ENCODE measurements around the gene ANKRD22. TPM values are rescaled to one million over a fixed set of nuclear protein-coding genes. Genes with fewer than 3 reads are reported as not detected.
A peak's percentile ranks its signal among the peaks of the same experiment; 100 is the strongest.

Gene ANKRD22
- total and polyA plus RNA-seq, 2 experiments from 2014 or later = not detected

- Histone ChIP-seq H3K27ac (no peak overlapping the region), H3K36me3 (no peaks in the 10 kb centered on the region), H3K27me3 (peaks cover 11% of the 10 kb centered on the region), H3K9me3 (ENCODE audit: low read depth) (no peaks in the 10 kb centered on the region), H3K4me3 (no peak overlapping the region), H3K4me1 (ENCODE audit: low read depth) (no peaks in the 10 kb centered on the region)
- TF ChIP-seq, protein P1, sequence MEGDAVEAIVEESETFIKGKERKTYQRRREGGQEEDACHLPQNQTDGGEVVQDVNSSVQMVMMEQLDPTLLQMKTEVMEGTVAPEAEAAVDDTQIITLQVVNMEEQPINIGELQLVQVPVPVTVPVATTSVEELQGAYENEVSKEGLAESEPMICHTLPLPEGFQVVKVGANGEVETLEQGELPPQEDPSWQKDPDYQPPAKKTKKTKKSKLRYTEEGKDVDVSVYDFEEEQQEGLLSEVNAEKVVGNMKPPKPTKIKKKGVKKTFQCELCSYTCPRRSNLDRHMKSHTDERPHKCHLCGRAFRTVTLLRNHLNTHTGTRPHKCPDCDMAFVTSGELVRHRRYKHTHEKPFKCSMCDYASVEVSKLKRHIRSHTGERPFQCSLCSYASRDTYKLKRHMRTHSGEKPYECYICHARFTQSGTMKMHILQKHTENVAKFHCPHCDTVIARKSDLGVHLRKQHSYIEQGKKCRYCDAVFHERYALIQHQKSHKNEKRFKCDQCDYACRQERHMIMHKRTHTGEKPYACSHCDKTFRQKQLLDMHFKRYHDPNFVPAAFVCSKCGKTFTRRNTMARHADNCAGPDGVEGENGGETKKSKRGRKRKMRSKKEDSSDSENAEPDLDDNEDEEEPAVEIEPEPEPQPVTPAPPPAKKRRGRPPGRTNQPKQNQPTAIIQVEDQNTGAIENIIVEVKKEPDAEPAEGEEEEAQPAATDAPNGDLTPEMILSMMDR (IDR thresholded peaks at IDR 0.05; ENCODE audit: low read depth, low read length) = peak; percentile 87
- DNase-seq (ENCODE audit: low read depth in 1 of 2, low spot score in 1 of 2) = peak; percentile 83 to 93
These were observed 16.3 kb downstream of the ANKRD22 start for GRCh38 chr10:88835096-88835909.

GRCh38 chr10:88833723-88834122 is 17.9 kb downstream of the ANKRD22 start:
- Histone ChIP-seq H3K4me3 (no peak overlapping the region), H3K27me3 (peaks cover 11% of the 10 kb centered on the region), H3K4me1 (ENCODE audit: low read depth) (no peaks in the 10 kb centered on the region), H3K27ac (no peak overlapping the region), H3K36me3 (no peaks in the 10 kb centered on the region), H3K9me3 (ENCODE audit: low read depth) (no peaks in the 10 kb centered on the region)
- DNase-seq (ENCODE audit: low read depth in 1 of 2, low spot score in 1 of 2) = no peak
- TF ChIP-seq, protein P1 (IDR thresholded peaks at IDR 0.05; ENCODE audit: low read depth, low read length) = no peak

GRCh38 chr10:88833156-88833555 is 18.5 kb downstream of the ANKRD22 start:
- Histone ChIP-seq H3K27ac (no peak overlapping the region), H3K36me3 (no peaks in the 10 kb centered on the region), H3K9me3 (ENCODE audit: low read depth) (no peaks in the 10 kb centered on the region), H3K27me3 (peaks cover 11% of the 10 kb centered on the region), H3K4me1 (ENCODE audit: low read depth) (no peaks in the 10 kb centered on the region), H3K4me3 (no peak overlapping the region)
- no peak for DNase-seq (ENCODE audit: low read depth in 1 of 2, low spot score in 1 of 2)
- TF ChIP-seq, protein P1 (IDR thresholded peaks at IDR 0.05; ENCODE audit: low read depth, low read length) = no peak

DNA sequence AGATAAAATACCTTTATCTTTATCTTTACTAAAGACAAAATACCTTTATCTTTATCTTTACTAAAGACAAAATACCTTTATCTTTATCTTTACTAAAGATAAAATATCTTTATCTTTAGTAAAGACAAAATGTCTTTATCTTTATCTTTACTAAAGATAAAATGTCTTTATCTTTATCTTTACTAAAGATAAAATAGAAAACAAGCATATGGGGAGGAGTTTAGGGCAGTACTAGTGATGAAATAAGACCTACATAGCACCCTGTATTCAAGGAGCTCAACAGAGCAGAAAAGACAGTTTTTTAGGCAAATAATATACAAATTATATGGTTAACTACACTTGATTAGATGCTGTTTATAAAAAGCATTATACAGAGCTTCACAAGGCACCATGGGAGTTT is 19.3 kb downstream of the ANKRD22 start:
- Histone ChIP-seq H3K9me3 (ENCODE audit: low read depth) (no peaks in the 10 kb centered on the region), H3K4me1 (ENCODE audit: low read depth) (no peaks in the 10 kb centered on the region), H3K36me3 (no peaks in the 10 kb centered on the region), H3K27ac (no peak overlapping the region), H3K4me3 (no peak overlapping the region), H3K27me3 (peaks cover 11% of the 10 kb centered on the region)
- TF ChIP-seq, protein P1 (IDR thresholded peaks at IDR 0.05; ENCODE audit: low read depth, low read length) = no peak
- DNase-seq (ENCODE audit: low read depth in 1 of 2, low spot score in 1 of 2) = no peak

GRCh38 chr10:88831709-88832108 is 19.9 kb downstream of the ANKRD22 start:
- no peak overlapping the region for H3K27ac ChIP-seq
- H3K4me3 ChIP-seq = no peak overlapping the region
- no peaks in the 10 kb centered on the region for H3K4me1 ChIP-seq (ENCODE audit: low read depth)
- no peaks in the 10 kb centered on the region for H3K9me3 ChIP-seq (ENCODE audit: low read depth)
- TF ChIP-seq, protein P1 (IDR thresholded peaks at IDR 0.05; ENCODE audit: low read depth, low read length) = no peak
- no peak for DNase-seq (ENCODE audit: low read depth in 1 of 2, low spot score in 1 of 2)
- peaks cover 11% of the 10 kb centered on the region for H3K27me3 ChIP-seq
- H3K36me3 ChIP-seq = no peaks in the 10 kb centered on the region
